Small intestine (tissue), 7 donors: ENCODE data around the gene ACTC1. TPM values are rescaled to one million over a fixed set of nuclear protein-coding genes. Genes with fewer than 3 reads are reported as not detected.

Source experiments
- DNase-seq, 2 donors: peaks; one replicate each; pipeline versions ENCODE4 v3.0.0 to v3.0.0-alpha.2; 2013
- FAIRE-seq: peaks from 2 replicates; lab custom pipeline; 2012; peaks lifted over from hg19 to GRCh38; lab: Jason Lieb, UNC
- H3K27ac ChIP-seq, 3 donors: one replicate each; pipeline ENCODE4 v1.5.1; 2013; ENCODE audit warnings: low read length in 2 of 3, mild to moderate bottlenecking in 2 of 3, control low read depth in 1 of 3, inconsistent platforms in 1 of 3, low read depth in 1 of 3, moderate library complexity in 1 of 3
- H3K27me3 ChIP-seq, 3 donors: one replicate each; pipeline ENCODE4 v1.6.1; 2013; ENCODE audit warnings: low read length in 3 of 3, inconsistent platforms in 1 of 3; ENCODE audit not compliant: control insufficient read depth in 3 of 3, insufficient read depth in 3 of 3
- H3K36me3 ChIP-seq, 3 donors: one replicate each; pipeline ENCODE4 v1.6.1; 2013; ENCODE audit warnings: low read length in 3 of 3, inconsistent platforms in 1 of 3, low read depth in 1 of 3, mild to moderate bottlenecking in 1 of 3, moderate library complexity in 1 of 3; ENCODE audit not compliant: control insufficient read depth in 3 of 3, insufficient read depth in 2 of 3
- H3K4me1 ChIP-seq, 3 donors: one replicate each; pipeline ENCODE4 v1.6.1; 2013; ENCODE audit warnings: low read length in 2 of 3, inconsistent platforms in 1 of 3, low read depth in 1 of 3, mild to moderate bottlenecking in 1 of 3, moderate library complexity in 1 of 3; ENCODE audit not compliant: control insufficient read depth in 3 of 3, insufficient read depth in 2 of 3
- H3K4me3 ChIP-seq, 3 donors: one replicate each; pipeline ENCODE4 v1.5.1; 2013; ENCODE audit warnings: low read length in 3 of 3, control low read depth in 1 of 3, inconsistent platforms in 1 of 3, low read depth in 1 of 3, mild to moderate bottlenecking in 1 of 3, moderate library complexity in 1 of 3
- H3K9me3 ChIP-seq, 2 donors: one replicate each; pipeline ENCODE4 v1.6.1; 2013; ENCODE audit warnings: low read depth in 1 of 2, low read length in 1 of 2; ENCODE audit not compliant: control insufficient read depth in 2 of 2, insufficient read depth in 1 of 2
- WGBS, 3 donors: extraction: QIAGEN DNeasy Blood & Tissue Kit; methylation state at CpG; one replicate each; pipeline ENCODE4 v1.1.7; 2013; 5-methylcytosine and 5-hydroxymethylcytosine counted together
- polyA plus RNA-seq, 4 donors: library from polyadenylated mRNA; stranded (reverse) in 3 of 4; unstranded in 1 of 4; fragments of 200-250 nt in 3 of 4; fragments of 120-200 nt in 1 of 4; gene quantifications; one replicate each; pipeline versions ENCODE4 v1.2.1 to v1.2.3, GENCODE V29; 2013
- donor health status: healthy with polysubstance abuse.
- donor health status: control.
- donor health status: control.
- donor health status: Bipolar disorder and iron deficiency.
- donor health status: healthy.

ACTC1 gene
- polyA plus RNA-seq, 4 donors, result 0.27 to 35.1 (median 10.7) TPM

DNA sequence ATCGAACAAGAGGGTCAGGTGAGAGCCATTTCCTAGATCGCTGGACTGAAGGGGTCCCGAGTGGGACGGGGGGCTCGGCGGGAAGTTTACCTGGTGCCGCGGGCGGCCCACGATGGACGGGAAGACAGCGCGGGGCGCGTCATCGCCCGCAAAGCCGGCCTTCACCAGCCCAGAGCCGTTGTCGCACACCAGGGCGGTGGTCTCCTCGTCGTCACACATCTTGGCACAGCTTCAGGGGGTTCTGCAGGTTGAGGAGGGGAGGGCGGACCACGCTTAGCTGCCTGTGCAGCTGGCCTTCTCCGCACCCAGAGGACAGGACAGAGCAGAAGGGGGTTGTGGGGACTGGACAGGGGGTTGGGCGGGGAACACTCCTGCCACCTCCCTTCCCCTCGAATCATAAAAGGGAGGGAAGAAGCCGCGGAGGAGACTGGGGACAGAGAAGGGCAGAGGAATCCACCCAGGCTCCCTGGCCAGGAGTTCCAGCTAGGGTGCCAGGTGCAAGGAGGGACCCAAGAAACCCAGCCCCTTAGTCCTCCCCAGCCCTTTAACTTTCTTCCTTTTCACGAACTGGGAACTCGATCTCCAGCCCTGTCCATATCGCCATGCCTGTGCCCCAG is 651 bp downstream of the ACTC1 start:
- DNase-seq (no peak), FAIRE-seq (no peak)
- Histone ChIP-seq H3K9me3 (no peaks in the 10 kb centered on the region), H3K27me3 (peaks cover 0 to 50% (median 23%) of the 10 kb centered on the region in 3 donors), H3K36me3 (no peaks in the 10 kb centered on the region), H3K4me1 (no peaks in the 10 kb centered on the region), H3K4me3 (no peak overlapping the region), H3K27ac (no peak overlapping the region)
- 23 to 45% (median 29%) methylated on average over 29 to 33 of the region's 33 CpGs for WGBS, 3 donors

DNA sequence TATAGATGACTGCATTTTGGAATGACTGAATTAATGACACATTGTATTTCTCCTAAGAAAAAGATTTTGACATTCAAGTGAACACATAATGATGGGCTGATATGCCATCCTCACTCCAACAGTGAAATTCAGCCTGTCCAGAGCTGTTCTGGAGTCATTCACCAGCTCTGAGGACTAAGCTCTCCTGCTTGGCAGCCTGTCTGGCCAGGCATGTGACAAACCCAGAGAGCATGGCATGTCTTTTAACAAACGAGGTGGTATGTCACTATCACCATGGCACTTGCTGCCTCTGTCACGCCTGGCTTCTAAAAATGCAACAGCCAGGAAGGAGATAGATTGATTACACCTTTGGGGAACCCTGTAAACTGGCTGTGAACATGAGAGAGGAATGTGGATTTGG is 1.4 kb downstream of the ACTC1 start:
- WGBS, 3 donors, result 26 to 49% (median 36%) methylated on average over 2 of the region's 2 CpGs
- Histone ChIP-seq H3K27ac (no peak overlapping the region), H3K4me1 (no peaks in the 10 kb centered on the region), H3K9me3 (no peaks in the 10 kb centered on the region), H3K36me3 (no peaks in the 10 kb centered on the region), H3K4me3 (no peak overlapping the region), H3K27me3 (peaks cover 0 to 49% (median 23%) of the 10 kb centered on the region in 3 donors)
- no peak for DNase-seq
- no peak for FAIRE-seq

DNA sequence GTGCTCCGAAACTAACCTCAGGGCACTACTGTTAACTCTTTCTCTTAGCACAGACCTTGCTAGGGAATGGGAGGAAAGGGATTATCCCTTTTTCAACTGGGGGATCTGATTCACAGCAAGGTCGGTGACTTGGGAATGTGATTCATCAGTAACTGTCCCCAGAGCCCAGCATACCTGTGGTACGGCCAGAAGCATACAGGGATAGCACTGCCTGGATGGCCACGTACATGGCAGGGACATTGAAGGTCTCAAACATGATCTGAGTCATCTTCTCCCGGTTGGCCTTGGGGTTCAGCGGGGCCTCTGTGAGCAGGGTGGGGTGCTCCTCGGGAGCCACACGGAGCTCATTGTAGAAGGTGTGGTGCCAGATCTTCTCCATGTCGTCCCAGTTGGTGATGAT is 2.3 kb downstream of the ACTC1 start:
- H3K9me3 ChIP-seq, result no peaks in the 10 kb centered on the region
- DNase-seq (no peak), FAIRE-seq (no peak)
- H3K4me1 ChIP-seq, result no peaks in the 10 kb centered on the region
- H3K27me3 ChIP-seq, result peaks cover 0 to 45% (median 23%) of the 10 kb centered on the region in 3 donors
- no peak overlapping the region for H3K27ac ChIP-seq
- 85 to 90% (median 89%) methylated on average over 9 of the region's 9 CpGs for WGBS, 3 donors
- H3K36me3 ChIP-seq, result no peaks in the 10 kb centered on the region
- no peak overlapping the region for H3K4me3 ChIP-seq

DNA sequence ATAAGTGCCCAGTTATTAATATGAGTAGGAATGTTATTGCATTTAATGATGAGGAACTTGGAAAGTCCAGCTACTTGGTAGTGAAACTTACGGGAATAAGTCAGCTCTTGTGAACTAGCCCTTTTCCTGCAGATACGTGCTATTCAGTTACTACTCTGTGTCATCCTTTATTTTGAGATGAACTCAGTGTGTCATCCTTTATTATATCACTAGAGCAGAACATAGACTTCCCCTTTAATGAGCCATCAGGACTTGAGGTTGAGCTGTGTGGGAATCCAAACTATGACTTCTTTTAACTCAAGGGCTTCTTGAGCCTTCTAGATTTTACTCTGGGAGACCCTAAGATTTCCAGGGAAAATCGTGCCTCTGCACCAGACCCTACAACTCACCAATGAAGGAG is 3.6 kb downstream of the ACTC1 start:
- peaks cover 0 to 37% (median 23%) of the 10 kb centered on the region in 3 donors for H3K27me3 ChIP-seq
- no peak overlapping the region for H3K4me3 ChIP-seq
- DNase-seq (no peak), FAIRE-seq (no peak)
- WGBS, 3 donors, result 43 to 68% (median 67%) methylated on average over 3 of the region's 3 CpGs
- H3K9me3 ChIP-seq, result no peaks in the 10 kb centered on the region
- H3K4me1 ChIP-seq, result no peaks in the 10 kb centered on the region
- no peaks in the 10 kb centered on the region for H3K36me3 ChIP-seq
- no peak overlapping the region for H3K27ac ChIP-seq

DNA sequence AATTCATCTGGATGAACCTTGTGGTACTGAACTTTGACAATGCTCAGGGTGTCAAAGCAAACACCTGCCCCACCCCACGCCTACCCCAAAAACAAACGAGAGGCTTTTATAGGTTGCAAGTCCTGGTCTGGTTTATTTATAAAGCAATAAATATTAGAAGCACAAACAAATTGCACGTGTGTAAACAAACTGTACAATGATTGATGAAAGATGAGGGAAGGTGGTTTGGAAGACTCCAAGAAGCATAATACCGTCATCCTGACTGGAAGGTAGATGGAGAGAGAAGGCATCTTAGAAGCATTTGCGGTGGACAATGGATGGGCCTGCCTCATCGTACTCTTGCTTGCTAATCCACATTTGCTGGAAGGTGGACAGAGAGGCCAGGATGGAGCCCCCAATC is 5.2 kb downstream of the ACTC1 start:
- WGBS, 3 donors, result 43 to 64% (median 55%) methylated on average over 6 of the region's 6 CpGs

DNA sequence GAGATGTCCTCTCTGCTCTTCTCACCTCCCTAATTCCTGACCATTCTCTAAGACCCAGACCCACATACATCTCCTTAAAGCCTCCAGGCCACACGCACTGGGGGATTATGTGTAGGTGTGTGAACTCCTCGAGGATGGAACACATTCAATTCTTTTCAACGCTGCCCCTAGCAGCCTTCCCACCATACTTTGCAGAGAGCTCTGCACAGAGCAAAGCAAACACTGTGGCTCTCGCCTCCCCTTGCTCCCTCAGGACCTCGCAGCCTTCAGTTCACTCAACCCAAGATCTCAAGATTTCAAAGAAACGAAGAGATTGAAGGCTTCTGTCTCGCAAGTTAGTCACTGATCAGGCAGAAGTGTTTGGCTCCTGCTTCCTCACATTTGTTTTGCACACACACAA is 6.0 kb downstream of the ACTC1 start:
- H3K36me3 ChIP-seq, result no peaks in the 10 kb centered on the region
- H3K4me3 ChIP-seq, result no peak overlapping the region
- no peak overlapping the region for H3K27ac ChIP-seq
- no peak for FAIRE-seq
- DNase-seq, result no peak
- peaks cover 0 to 15% (median 9%) of the 10 kb centered on the region in 3 donors for H3K27me3 ChIP-seq
- no peaks in the 10 kb centered on the region for H3K9me3 ChIP-seq
- 49 to 71% (median 62%) methylated on average over 7 of the region's 7 CpGs for WGBS, 3 donors
- H3K4me1 ChIP-seq, result no peaks in the 10 kb centered on the region

More for the DNA sequence above, 5.2 kb downstream of the ACTC1 start:
- Histone ChIP-seq H3K9me3 (no peaks in the 10 kb centered on the region), H3K4me3 (no peak overlapping the region), H3K27me3 (peaks cover 0 to 23% (median 15%) of the 10 kb centered on the region in 3 donors), H3K4me1 (no peaks in the 10 kb centered on the region), H3K36me3 (no peaks in the 10 kb centered on the region), H3K27ac (no peak overlapping the region)
- no peak for DNase-seq
- FAIRE-seq, result no peak

DNA sequence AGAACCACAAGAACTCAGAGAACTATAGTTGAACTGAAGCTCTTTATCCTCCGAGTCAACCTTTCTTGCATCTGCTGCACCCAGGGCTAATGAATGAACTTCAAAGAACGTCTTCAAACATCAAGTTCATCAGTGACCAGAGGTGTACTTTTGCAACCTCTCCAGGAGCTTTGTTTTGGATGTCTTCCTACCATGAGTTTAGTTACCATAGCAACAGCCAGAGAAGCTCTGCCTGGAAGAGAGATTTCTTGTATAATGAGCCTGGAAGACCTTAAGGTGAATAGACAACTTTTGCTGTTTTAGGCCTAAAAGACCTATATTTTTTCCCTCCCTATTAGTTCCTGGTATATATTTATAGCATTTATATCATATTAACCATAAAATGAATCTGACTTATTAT is 9.1 kb downstream of the ACTC1 start:
- no peak for DNase-seq
- Histone ChIP-seq H3K4me1 (no peaks in the 10 kb centered on the region), H3K4me3 (no peak overlapping the region), H3K27me3 (peaks cover 0 to 4% (median 0%) of the 10 kb centered on the region in 3 donors), H3K36me3 (no peaks in the 10 kb centered on the region), H3K27ac (no peak overlapping the region), H3K9me3 (no peaks in the 10 kb centered on the region)
- WGBS, 3 donors, result 40 to 84% (median 56%) methylated on average over 2 of the region's 2 CpGs
- FAIRE-seq, result no peak

DNA sequence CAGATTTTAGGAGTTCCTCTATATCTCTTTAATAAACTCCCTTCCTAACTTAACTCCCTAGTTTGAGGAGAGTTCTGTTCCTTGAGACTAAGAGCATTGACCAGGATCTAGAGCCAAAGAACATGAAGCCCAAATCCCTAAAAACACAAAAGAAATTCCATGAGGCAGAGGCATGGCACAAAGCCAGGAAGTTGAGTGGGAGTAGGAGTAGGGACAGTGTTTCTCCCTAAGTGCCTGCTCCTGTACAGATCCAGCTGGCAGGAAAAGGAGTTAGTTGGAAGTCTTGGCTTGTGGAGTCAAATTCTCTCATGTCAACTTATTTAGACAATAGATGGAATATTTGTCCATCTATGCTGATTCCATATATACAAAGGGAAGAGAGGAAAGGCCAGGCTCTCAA is 11.4 kb downstream of the ACTC1 start:
- Histone ChIP-seq H3K9me3 (no peaks in the 10 kb centered on the region), H3K27me3 (no peaks in the 10 kb centered on the region), H3K27ac (no peak overlapping the region), H3K4me1 (no peaks in the 10 kb centered on the region), H3K4me3 (no peak overlapping the region), H3K36me3 (no peaks in the 10 kb centered on the region)
- DNase-seq, result no peak
- FAIRE-seq, result no peak

DNA sequence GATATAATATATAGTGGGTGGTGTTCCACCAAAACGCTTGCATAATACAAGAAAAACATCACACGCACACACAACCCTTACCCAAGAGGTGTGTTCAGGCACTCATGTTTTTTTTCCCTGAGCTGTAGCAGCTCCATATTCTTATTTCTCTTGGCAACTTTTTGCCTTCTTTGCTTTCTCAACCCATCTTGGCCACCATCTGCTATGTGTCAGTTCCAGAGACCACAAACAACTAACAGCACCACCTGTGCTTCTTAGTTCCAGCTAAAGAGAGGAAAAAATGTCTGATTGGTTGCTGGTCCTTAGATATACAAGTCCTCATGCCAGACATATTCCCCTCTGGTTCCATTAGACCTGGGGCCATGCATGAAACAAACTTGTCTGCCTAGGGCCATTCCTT is 11.9 kb downstream of the ACTC1 start:
- Histone ChIP-seq H3K4me1 (no peaks in the 10 kb centered on the region), H3K4me3 (no peak overlapping the region), H3K27me3 (no peaks in the 10 kb centered on the region), H3K36me3 (no peaks in the 10 kb centered on the region), H3K9me3 (no peaks in the 10 kb centered on the region), H3K27ac (no peak overlapping the region)
- DNase-seq (no peak), FAIRE-seq (no peak)
- whole genome bisulfite sequencing, 3 donors, result 89 to 98% (median 94%) methylated on average over 2 of the region's 2 CpGs
